ENCODE data around the gene BRD7. TPM values are rescaled to one million over a fixed set of nuclear protein-coding genes. Genes with fewer than 3 reads are reported as not detected.

BRD7 gene
- total and polyA plus RNA-seq, 7 experiments from 2014 or later, result 34.5 to 91.1 (median 84.4) TPM

DNA sequence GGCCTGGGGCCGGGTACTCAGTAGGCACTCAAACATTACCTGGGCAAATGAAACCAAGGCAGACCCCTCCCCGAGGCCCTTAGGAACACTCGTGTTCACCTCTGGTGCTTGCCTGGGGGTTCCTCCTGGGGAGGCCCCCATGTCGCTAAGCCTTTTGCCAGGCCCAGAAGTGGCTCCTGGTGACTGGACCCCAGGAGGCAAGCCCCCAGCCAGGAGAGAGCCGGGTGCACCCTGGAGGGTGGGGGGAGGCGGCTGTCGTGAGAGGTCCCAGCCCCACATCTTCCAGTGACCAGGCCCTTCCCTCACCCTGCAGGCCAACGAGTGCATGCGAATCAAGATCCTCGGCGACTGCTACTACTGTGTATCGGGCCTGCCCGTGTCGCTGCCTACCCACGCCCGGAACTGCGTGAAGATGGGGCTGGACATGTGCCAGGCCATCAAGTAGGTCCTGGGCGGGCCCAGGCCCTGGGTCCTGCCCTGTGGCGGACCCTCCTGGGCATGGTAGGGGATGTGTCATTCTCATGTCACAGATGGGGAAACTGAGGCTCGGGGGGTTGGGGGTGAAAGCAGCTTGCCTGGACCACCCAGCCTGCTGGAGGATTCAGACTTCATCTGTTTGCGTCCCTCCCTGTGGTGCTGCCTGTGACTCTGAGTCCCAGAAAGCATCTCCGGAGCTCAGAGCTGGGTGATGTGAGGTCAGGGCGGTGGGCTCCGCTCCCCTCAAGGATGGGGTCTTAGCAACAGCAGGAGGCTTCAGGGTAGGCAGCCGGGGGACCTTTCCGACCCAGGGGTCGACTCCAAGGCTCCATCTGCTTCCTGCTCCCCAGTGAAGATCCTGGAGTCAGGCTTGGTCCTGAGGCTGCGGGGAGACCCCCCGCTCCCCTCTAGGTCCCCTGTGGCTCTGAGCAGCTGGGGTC lies 69.9 kb downstream of the BRD7 start:
- no peaks in the 10 kb centered on the region for H3K9me3 Mint-ChIP-seq
- DNase-seq (no peak), ATAC-seq (no peak)
- ChIA-PET CTCF (no interaction called here), POLR2A (interaction anchor here (0.6 kb wide), 1 partner anchor 12 kb away, joined by 4 read pairs; no protein-coding TSS in a partner anchor)
- Histone ChIP-seq H3K4me1 (ENCODE audit: control insufficient read depth in 2 of 2, insufficient read depth in 2 of 2, low read length in 2 of 2) (no peaks in the 10 kb centered on the region), H3K9me3 (ENCODE audit: control insufficient read depth in 2 of 3, low read length in 3 of 3) (no peaks in the 10 kb centered on the region), H3K4me3 (ENCODE audit: low read length) (no peak overlapping the region), H3K36me3 (ENCODE audit: control insufficient read depth in 2 of 3, insufficient read depth in 3 of 3, low read length in 3 of 3) (peaks cover 2 to 96% (median 9%) of the 10 kb centered on the region in 3 experiments), H3K27ac (ENCODE audit: low read depth, low read length) (peak overlapping the region; percentile 34), H3K27me3 (ENCODE audit: control insufficient read depth in 2 of 2, insufficient read depth in 2 of 2, low read length in 2 of 2) (no peaks in the 10 kb centered on the region)
- H3K27me3 Mint-ChIP-seq, result no peaks in the 10 kb centered on the region
- H3K27ac Mint-ChIP-seq, result peak overlapping the region in 4 of 9 donors; percentile 51 to 83 (median 74)
- H3K36me3 Mint-ChIP-seq, result peaks cover 3 to 28% (median 4%) of the 10 kb centered on the region in 5 donors
- intact Hi-C loops (cut with micrococcal nuclease), result no loop called here
- H3K4me1 Mint-ChIP-seq, result peaks cover 0 to 9% (median 5%) of the 10 kb centered on the region in 7 donors
- no peak overlapping the region for H3K4me3 Mint-ChIP-seq

DNA sequence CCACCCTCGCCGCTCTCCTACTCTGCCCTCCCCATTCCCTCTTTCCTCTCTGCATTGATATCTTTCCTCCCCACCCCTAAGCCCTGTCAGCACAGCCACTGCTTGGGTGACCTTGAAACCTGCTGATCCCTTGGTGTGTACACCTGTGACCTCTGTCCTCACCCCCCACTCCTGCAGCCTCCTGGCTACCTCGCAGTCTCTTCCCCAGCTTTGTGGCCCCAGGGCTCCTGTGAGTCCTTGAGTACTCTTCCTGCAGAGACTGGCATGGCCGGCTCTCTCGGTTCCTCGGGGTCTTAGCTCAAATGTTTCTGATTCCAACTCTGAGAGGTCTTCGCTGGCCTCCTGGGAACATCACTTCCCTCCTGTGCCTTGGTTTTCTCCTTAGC lies 70.7 kb downstream of the BRD7 start:
- no peaks in the 10 kb centered on the region for H3K27me3 Mint-ChIP-seq
- H3K4me1 Mint-ChIP-seq, result peaks cover 0 to 9% (median 5%) of the 10 kb centered on the region in 7 donors
- no peaks in the 10 kb centered on the region for H3K27me3 ChIP-seq (ENCODE audit: control insufficient read depth in 2 of 2, insufficient read depth in 2 of 2, low read length in 2 of 2)
- ChIA-PET CTCF (interaction anchor here (0.5 to 0.7 kb wide), 2 partner anchors 15 to 57 kb away, joined by 3 read pairs; no protein-coding TSS in a partner anchor), POLR2A (interaction anchor here (0.6 kb wide), 1 partner anchor 12 kb away, joined by 4 read pairs; no protein-coding TSS in a partner anchor)
- H3K9me3 ChIP-seq (ENCODE audit: control insufficient read depth in 2 of 3, low read length in 3 of 3), result no peaks in the 10 kb centered on the region
- no peak overlapping the region for H3K4me3 Mint-ChIP-seq
- H3K36me3 Mint-ChIP-seq, result peaks cover 3 to 27% (median 4%) of the 10 kb centered on the region in 5 donors
- DNase-seq, result no peak
- no peaks in the 10 kb centered on the region for H3K9me3 Mint-ChIP-seq
- H3K4me1 ChIP-seq (ENCODE audit: control insufficient read depth in 2 of 2, insufficient read depth in 2 of 2, low read length in 2 of 2), result no peaks in the 10 kb centered on the region
- H3K27ac Mint-ChIP-seq, result peak overlapping the region in 6 of 9 donors; percentile 5 to 83 (median 66)
- ATAC-seq, result no peak
- H3K36me3 ChIP-seq (ENCODE audit: control insufficient read depth in 2 of 3, insufficient read depth in 3 of 3, low read length in 3 of 3), result peaks cover 10 to 96% (median 14%) of the 10 kb centered on the region in 3 experiments
- H3K4me3 ChIP-seq (ENCODE audit: low read length), result no peak overlapping the region
- H3K27ac ChIP-seq (ENCODE audit: low read depth, low read length), result no peak overlapping the region
- intact Hi-C loops (cut with micrococcal nuclease), result no loop called here

DNA sequence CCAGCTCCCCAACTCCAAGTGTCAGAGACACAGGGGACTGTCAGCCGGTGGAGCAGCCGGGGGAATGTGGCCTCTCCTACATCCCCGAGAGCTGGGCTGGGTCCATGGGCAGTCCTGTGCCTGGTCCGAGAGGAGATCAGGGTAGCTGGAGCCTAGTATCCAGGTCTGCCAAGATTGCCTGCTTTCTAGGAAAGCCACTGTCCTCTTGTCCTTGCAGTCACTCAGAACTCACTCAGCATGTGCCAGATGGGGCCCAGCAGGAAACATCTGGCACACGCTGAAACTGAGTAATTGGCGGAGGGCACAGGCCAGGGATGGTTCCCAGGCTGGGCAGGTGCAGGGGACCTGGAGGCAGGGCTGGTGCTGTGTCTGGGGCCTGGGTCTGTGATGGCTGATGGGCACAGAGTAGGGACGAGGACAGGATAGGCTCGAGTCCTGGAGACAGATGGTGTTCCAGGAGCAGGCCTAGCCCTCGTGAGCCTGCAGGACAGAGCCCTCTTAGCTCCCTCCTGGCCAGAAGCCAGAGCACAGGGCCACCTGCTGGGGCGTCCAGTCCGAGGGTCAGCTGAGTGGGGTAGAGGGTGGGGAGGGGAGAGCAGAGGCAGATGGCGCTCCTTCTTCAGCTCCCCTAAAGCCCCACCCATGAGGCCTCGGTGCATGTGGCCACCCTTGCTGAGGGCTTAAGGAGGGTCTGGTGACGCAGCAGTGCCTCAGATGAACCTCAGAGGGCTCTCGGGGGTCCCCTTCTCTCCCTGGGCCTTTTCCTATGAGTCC lies 71.3 kb downstream of the BRD7 start:
- peak overlapping the region; percentile 10 for H3K27ac ChIP-seq (ENCODE audit: low read depth, low read length)
- DNase-seq (no peak), ATAC-seq (no peak)
- no peaks in the 10 kb centered on the region for H3K27me3 ChIP-seq (ENCODE audit: control insufficient read depth in 2 of 2, insufficient read depth in 2 of 2, low read length in 2 of 2)
- Mint-ChIP-seq H3K36me3 (peaks cover 3 to 28% (median 4%) of the 10 kb centered on the region in 5 donors), H3K27ac (peak overlapping the region in 6 of 9 donors; percentile 12 to 78 (median 64)), H3K27me3 (no peaks in the 10 kb centered on the region), H3K9me3 (no peaks in the 10 kb centered on the region), H3K4me3 (no peak overlapping the region), H3K4me1 (peaks cover 0 to 9% (median 5%) of the 10 kb centered on the region in 7 donors)
- ChIA-PET CTCF (interaction anchor here (0.5 to 0.7 kb wide), 3 partner anchors 15 to 57 kb away, joined by 3 read pairs; no protein-coding TSS in a partner anchor), POLR2A (interaction anchor here (0.6 kb wide), 1 partner anchor 13 kb away, joined by 4 read pairs; no protein-coding TSS in a partner anchor)
- no peaks in the 10 kb centered on the region for H3K4me1 ChIP-seq (ENCODE audit: control insufficient read depth in 2 of 2, insufficient read depth in 2 of 2, low read length in 2 of 2)
- H3K4me3 ChIP-seq (ENCODE audit: low read length), result no peak overlapping the region
- H3K9me3 ChIP-seq (ENCODE audit: control insufficient read depth in 2 of 3, low read length in 3 of 3), result no peaks in the 10 kb centered on the region
- intact Hi-C loops (cut with micrococcal nuclease), result no loop called here
- H3K36me3 ChIP-seq (ENCODE audit: control insufficient read depth in 2 of 3, insufficient read depth in 3 of 3, low read length in 3 of 3), result peaks cover 15 to 96% (median 20%) of the 10 kb centered on the region in 3 experiments

DNA sequence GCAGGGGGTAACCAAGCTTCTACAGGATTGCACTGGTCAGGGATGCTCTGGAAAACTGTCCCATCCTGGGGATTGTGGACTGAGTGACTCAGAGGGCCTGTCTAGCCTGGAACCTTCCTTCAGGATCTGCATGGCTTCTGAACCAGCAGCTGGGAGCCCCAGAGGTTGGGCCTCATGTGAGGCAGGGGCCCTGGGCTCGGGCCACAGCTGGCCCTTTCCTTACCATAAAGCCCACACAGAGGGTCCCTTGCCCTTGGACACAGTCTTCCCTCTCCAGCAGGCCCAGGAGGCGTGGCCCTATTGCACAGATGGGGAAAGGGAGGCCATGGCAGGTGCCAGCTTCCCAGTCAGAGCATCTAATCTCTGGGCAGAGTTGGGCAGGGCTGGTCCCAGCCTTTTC lies 72.0 kb downstream of the BRD7 start:
- POLR2A ChIA-PET, result interaction anchor here (0.7 kb wide), 1 partner anchor 16 kb away, joined by 3 read pairs; no protein-coding TSS in a partner anchor
- intact Hi-C loops (cut with micrococcal nuclease), result no loop called here
- Histone ChIP-seq H3K36me3 (ENCODE audit: control insufficient read depth in 2 of 3, insufficient read depth in 3 of 3, low read length in 3 of 3) (peaks cover 15 to 97% (median 26%) of the 10 kb centered on the region in 3 experiments), H3K27ac (ENCODE audit: low read depth, low read length) (peak overlapping the region; percentile 10), H3K27me3 (ENCODE audit: control insufficient read depth in 2 of 2, insufficient read depth in 2 of 2, low read length in 2 of 2) (no peaks in the 10 kb centered on the region), H3K9me3 (ENCODE audit: control insufficient read depth in 2 of 3, low read length in 3 of 3) (no peaks in the 10 kb centered on the region), H3K4me1 (ENCODE audit: control insufficient read depth in 2 of 2, insufficient read depth in 2 of 2, low read length in 2 of 2) (no peaks in the 10 kb centered on the region), H3K4me3 (ENCODE audit: low read length) (no peak overlapping the region)
- H3K27ac Mint-ChIP-seq, result peak overlapping the region in 4 of 9 donors; percentile 12 to 71 (median 64)
- no peaks in the 10 kb centered on the region for H3K27me3 Mint-ChIP-seq
- H3K4me1 Mint-ChIP-seq, result peaks cover 0 to 9% (median 5%) of the 10 kb centered on the region in 7 donors
- no peak for ATAC-seq
- CTCF ChIA-PET, result interaction anchor here (0.7 to 1.3 kb wide), 2 partner anchors 14 to 32 kb away, joined by 3 to 4 read pairs; no protein-coding TSS in a partner anchor
- no peaks in the 10 kb centered on the region for H3K9me3 Mint-ChIP-seq
- no peak for DNase-seq
- H3K36me3 Mint-ChIP-seq, result peaks cover 3 to 28% (median 4%) of the 10 kb centered on the region in 5 donors
- H3K4me3 Mint-ChIP-seq, result no peak overlapping the region

DNA sequence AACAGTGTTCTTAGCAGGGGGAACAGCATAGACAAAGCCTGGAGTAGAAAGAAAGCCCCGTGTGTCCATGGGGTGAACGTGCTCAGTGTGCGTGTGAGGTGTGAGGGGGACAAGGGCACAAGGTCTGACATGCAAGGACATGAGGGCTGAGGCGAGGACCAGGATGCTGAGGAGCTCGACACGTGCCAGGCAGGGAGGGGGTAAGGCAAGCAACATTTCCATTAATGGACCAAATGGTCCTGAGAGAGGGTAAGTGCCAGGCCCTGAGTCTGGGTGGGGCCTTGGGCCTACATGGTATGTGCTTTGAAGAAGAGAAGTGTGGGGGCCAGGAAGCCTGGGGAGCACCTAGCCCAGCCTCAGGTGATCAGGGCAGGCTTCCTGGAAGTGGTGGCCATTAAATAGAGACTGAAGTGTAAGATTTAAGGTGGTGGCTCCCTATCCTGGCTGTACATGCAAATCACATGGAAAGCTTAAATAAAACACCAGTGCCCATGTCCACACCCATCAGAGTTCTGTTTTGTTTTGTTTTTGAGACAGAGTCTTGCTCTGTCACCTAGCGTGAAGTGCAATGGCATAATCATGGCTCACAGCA lies 73.2 kb downstream of the BRD7 start:
- DNase-seq (no peak), ATAC-seq (no peak)
- ChIA-PET POLR2A (interaction anchor here (0.7 to 1.0 kb wide), 2 partner anchors 21 to 246 kb away, joined by 3 read pairs; no protein-coding TSS in a partner anchor), CTCF (interaction anchor here (1.3 kb wide), 1 partner anchor 30 kb away, joined by 4 read pairs; no protein-coding TSS in a partner anchor)
- H3K36me3 ChIP-seq (ENCODE audit: control insufficient read depth in 2 of 3, insufficient read depth in 3 of 3, low read length in 3 of 3), result peaks cover 15 to 96% (median 29%) of the 10 kb centered on the region in 3 experiments
- no peaks in the 10 kb centered on the region for H3K27me3 ChIP-seq (ENCODE audit: control insufficient read depth in 2 of 2, insufficient read depth in 2 of 2, low read length in 2 of 2)
- peaks cover 3 to 23% (median 4%) of the 10 kb centered on the region in 5 donors for H3K36me3 Mint-ChIP-seq
- no peaks in the 10 kb centered on the region for H3K9me3 Mint-ChIP-seq
- H3K27ac ChIP-seq (ENCODE audit: low read depth, low read length), result no peak overlapping the region
- intact Hi-C loops (cut with micrococcal nuclease), result no loop called here
- peaks cover 0 to 9% (median 5%) of the 10 kb centered on the region in 7 donors for H3K4me1 Mint-ChIP-seq
- H3K4me3 Mint-ChIP-seq, result no peak overlapping the region
- H3K4me3 ChIP-seq (ENCODE audit: low read length), result no peak overlapping the region
- peak overlapping the region; percentile 31 to 88 (median 77) for H3K27ac Mint-ChIP-seq
- H3K9me3 ChIP-seq (ENCODE audit: control insufficient read depth in 2 of 3, low read length in 3 of 3), result no peaks in the 10 kb centered on the region
- H3K27me3 Mint-ChIP-seq, result no peaks in the 10 kb centered on the region
- H3K4me1 ChIP-seq (ENCODE audit: control insufficient read depth in 2 of 2, insufficient read depth in 2 of 2, low read length in 2 of 2), result no peaks in the 10 kb centered on the region

DNA sequence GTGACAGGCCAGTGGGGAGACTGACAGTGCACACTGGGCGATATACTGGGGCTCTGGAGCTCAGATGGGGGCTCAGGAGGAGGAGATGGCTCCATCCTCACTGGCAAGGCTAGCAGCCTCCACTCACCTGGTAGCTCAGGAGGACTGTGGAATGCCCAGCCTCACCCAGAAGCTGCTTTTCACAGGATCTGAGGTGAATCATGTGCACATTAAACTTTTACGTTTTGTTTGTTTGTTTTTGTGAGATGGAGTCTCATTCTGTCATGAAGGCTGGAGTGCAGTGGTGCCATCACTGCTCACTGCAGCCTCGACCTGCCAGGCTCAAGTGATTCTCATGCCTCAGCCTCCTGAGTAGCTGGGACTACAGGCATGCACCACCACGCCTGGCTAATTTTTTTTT lies 73.8 kb downstream of the BRD7 start:
- intact Hi-C loops (cut with micrococcal nuclease), result no loop called here
- H3K27me3 ChIP-seq (ENCODE audit: control insufficient read depth in 2 of 2, insufficient read depth in 2 of 2, low read length in 2 of 2), result no peaks in the 10 kb centered on the region
- Mint-ChIP-seq H3K4me3 (no peak overlapping the region), H3K27me3 (no peaks in the 10 kb centered on the region), H3K27ac (peak overlapping the region in 1 of 9 donors; percentile 77), H3K4me1 (peaks cover 0 to 10% (median 7%) of the 10 kb centered on the region in 7 donors), H3K36me3 (peaks cover 3 to 23% (median 4%) of the 10 kb centered on the region in 5 donors), H3K9me3 (no peaks in the 10 kb centered on the region)
- no peak for DNase-seq
- H3K4me1 ChIP-seq (ENCODE audit: control insufficient read depth in 2 of 2, insufficient read depth in 2 of 2, low read length in 2 of 2), result no peaks in the 10 kb centered on the region
- ChIA-PET CTCF (no interaction called here), POLR2A (interaction anchor here (0.7 to 1.4 kb wide), 4 partner anchors 13 to 246 kb away, joined by 3 to 4 read pairs (median 3); no protein-coding TSS in a partner anchor)
- no peak overlapping the region for H3K4me3 ChIP-seq (ENCODE audit: low read length)
- H3K27ac ChIP-seq (ENCODE audit: low read depth, low read length), result no peak overlapping the region
- no peaks in the 10 kb centered on the region for H3K9me3 ChIP-seq (ENCODE audit: control insufficient read depth in 2 of 3, low read length in 3 of 3)
- H3K36me3 ChIP-seq (ENCODE audit: control insufficient read depth in 2 of 3, insufficient read depth in 3 of 3, low read length in 3 of 3), result peaks cover 15 to 97% (median 34%) of the 10 kb centered on the region in 3 experiments
- no peak for ATAC-seq
